ENCODE data around the gene KRTAP9-7. TPM values are rescaled to one million over a fixed set of nuclear protein-coding genes. Genes with fewer than 3 reads are reported as not detected.
A peak's percentile ranks its signal among the peaks of the same experiment; 100 is the strongest.
"Not testable (repeated sequence)": the region's sequence is repeated elsewhere in the genome, so short reads cannot be mapped to it uniquely, and the experiment has no call there.

The KRTAP9-7 gene
- total and polyA plus RNA-seq, 2 donors (not counting 1 experiment from before 2014, with no cell fraction given) = not detected

DNA sequence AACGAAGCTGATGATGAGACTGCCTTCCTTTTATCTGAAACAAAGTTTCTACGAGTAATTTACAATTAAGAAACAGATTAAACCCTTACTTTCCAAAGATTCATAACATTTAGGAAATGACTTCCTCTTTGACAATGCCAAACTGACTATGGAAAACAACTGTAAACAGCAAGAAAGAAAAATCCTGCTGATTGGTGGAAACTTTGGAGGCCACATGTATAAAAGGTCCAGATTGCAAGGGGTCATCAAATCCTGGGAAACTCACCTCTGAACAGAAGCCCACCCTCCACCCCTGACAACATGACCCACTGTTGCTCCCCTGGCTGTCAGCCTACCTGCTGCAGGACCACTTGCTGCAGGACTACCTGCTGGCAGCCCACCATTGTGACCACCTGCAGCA lies 10.4 kb upstream of the KRTAP9-7 start, which contains the start of gene KRTAP9-6:
Gene KRTAP9-6, plus strand, starts transcription at position 301 of the 400 bp plus-strand sequence. Its CDS starts 0 bp downstream, at position 301.
- Histone ChIP-seq H3K9me3 (ENCODE audit: control extremely low read depth in 1 of 3, control insufficient read depth in 2 of 3, insufficient read depth in 1 of 3, low read length in 2 of 3) (no peaks in the 10 kb centered on the region), H3K27me3 (replicated peaks in 1 of 4; ENCODE audit: control extremely low read depth in 1 of 4, control insufficient read depth in 3 of 4, insufficient read depth in 4 of 4, low read length in 3 of 4) (no peaks in the 10 kb centered on the region), H4K20me1 (ENCODE audit: control insufficient read depth, insufficient read depth, low read length, poor library complexity, severe bottlenecking) (no peaks in the 10 kb centered on the region), H3K36me3 (replicated peaks in 1 of 2; ENCODE audit: control extremely low read depth in 1 of 2, control insufficient read depth in 1 of 2, extremely low read depth in 1 of 2, insufficient read depth in 2 of 2, low read length in 1 of 2) (no peaks in the 10 kb centered on the region), H3K9ac (ENCODE audit: low read length) (no peak within 1 kb of the TSS), H3K4me2 (replicated peaks; ENCODE audit: low read depth, low read length, poor library complexity, severe bottlenecking) (no peak within 1 kb of the TSS), H3K4me3 (ENCODE audit: control extremely low read depth in 1 of 5, extremely low read depth in 1 of 5, insufficient read depth in 1 of 5, low read depth in 2 of 5, low read length in 4 of 5) (no peak within 1 kb of the TSS), H2AFZ (ENCODE audit: insufficient read depth, low read depth, low read length, poor library complexity, severe bottlenecking) (no peak within 1 kb of the TSS), H3K79me2 (ENCODE audit: control insufficient read depth, insufficient read depth, low read length) (no peaks in the 10 kb centered on the region), H3K4me1 (ENCODE audit: control insufficient read depth in 2 of 2, insufficient read depth in 2 of 2, low read length in 2 of 2) (no peaks in the 10 kb centered on the region), H3K27ac (ENCODE audit: low read length in 2 of 2) (no peak within 1 kb of the TSS)
- intact Hi-C loops (cut with micrococcal nuclease) = no loop called here
- DNase-seq (peak; percentile 1), ATAC-seq (ENCODE audit: low read depth) (no peak)
- Mint-ChIP-seq H3K27ac (no peak within 1 kb of the TSS), H3K27me3 (peaks cover 53% of the 10 kb centered on the region), H3K4me3 (no peak within 1 kb of the TSS), H3K4me1 (no peaks in the 10 kb centered on the region), H3K9me3 (ENCODE audit: insufficient read depth) (no peaks in the 10 kb centered on the region)
- TF ChIP-seq EZH2 (IDR thresholded peaks at IDR 0.05; ENCODE audit: borderline replicate concordance, insufficient read depth, low read depth, low read length, poor library complexity, severe bottlenecking) = no peak
- TF ChIP-seq, protein P1, sequence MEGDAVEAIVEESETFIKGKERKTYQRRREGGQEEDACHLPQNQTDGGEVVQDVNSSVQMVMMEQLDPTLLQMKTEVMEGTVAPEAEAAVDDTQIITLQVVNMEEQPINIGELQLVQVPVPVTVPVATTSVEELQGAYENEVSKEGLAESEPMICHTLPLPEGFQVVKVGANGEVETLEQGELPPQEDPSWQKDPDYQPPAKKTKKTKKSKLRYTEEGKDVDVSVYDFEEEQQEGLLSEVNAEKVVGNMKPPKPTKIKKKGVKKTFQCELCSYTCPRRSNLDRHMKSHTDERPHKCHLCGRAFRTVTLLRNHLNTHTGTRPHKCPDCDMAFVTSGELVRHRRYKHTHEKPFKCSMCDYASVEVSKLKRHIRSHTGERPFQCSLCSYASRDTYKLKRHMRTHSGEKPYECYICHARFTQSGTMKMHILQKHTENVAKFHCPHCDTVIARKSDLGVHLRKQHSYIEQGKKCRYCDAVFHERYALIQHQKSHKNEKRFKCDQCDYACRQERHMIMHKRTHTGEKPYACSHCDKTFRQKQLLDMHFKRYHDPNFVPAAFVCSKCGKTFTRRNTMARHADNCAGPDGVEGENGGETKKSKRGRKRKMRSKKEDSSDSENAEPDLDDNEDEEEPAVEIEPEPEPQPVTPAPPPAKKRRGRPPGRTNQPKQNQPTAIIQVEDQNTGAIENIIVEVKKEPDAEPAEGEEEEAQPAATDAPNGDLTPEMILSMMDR (IDR thresholded peaks at IDR 0.05) = no peak
- 50% methylated on average over 1 of the region's 2 CpGs for WGBS (ENCODE audit: insufficient coverage)
- ChIA-PET POLR2A (no interaction called here), CTCF (no interaction called here)

DNA sequence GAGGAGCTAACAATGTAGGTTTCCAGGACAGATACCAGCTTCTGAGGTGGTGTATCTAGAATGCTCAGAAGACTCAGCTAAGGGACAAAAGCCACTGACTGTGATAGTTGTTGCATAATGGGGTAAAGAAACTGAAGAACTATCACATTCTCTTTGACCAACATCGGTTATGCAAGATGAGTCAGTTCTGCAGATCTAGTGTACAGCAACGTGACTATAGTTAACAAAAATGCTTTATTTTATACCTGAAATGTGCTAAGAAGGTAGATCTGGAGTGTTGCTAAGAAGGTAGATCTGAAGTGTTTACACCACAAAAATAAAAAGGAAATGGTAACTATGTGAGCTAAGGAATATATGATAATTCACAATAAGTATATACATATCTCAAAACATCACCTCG lies 7.8 kb upstream of the KRTAP9-7 start:
- ChIA-PET POLR2A (no interaction called here), CTCF (no interaction called here)
- Histone ChIP-seq H3K36me3 (replicated peaks in 1 of 2; ENCODE audit: control extremely low read depth in 1 of 2, control insufficient read depth in 1 of 2, extremely low read depth in 1 of 2, insufficient read depth in 2 of 2, low read length in 1 of 2) (no peaks in the 10 kb centered on the region), H3K79me2 (ENCODE audit: control insufficient read depth, insufficient read depth, low read length) (no peaks in the 10 kb centered on the region), H3K9ac (ENCODE audit: low read length) (no peak overlapping the region), H3K27ac (ENCODE audit: low read length in 2 of 2) (no peak overlapping the region), H4K20me1 (ENCODE audit: control insufficient read depth, insufficient read depth, low read length, poor library complexity, severe bottlenecking) (no peaks in the 10 kb centered on the region), H3K9me3 (ENCODE audit: control extremely low read depth in 1 of 3, control insufficient read depth in 2 of 3, insufficient read depth in 1 of 3, low read length in 2 of 3) (no peaks in the 10 kb centered on the region), H2AFZ (ENCODE audit: insufficient read depth, low read depth, low read length, poor library complexity, severe bottlenecking) (no peak overlapping the region), H3K4me1 (ENCODE audit: control insufficient read depth in 2 of 2, insufficient read depth in 2 of 2, low read length in 2 of 2) (no peaks in the 10 kb centered on the region), H3K4me2 (replicated peaks; ENCODE audit: low read depth, low read length, poor library complexity, severe bottlenecking) (no peak overlapping the region), H3K27me3 (replicated peaks in 1 of 4; ENCODE audit: control extremely low read depth in 1 of 4, control insufficient read depth in 3 of 4, insufficient read depth in 4 of 4, low read length in 3 of 4) (no peaks in the 10 kb centered on the region), H3K4me3 (ENCODE audit: control extremely low read depth in 1 of 5, extremely low read depth in 1 of 5, insufficient read depth in 1 of 5, low read depth in 2 of 5, low read length in 4 of 5) (no peak overlapping the region)
- ATAC-seq (ENCODE audit: low read depth) (no peak), DNase-seq (no peak)
- Mint-ChIP-seq H3K4me3 (no peak overlapping the region), H3K27me3 (peaks cover 38% of the 10 kb centered on the region), H3K4me1 (no peaks in the 10 kb centered on the region), H3K27ac (no peak overlapping the region), H3K9me3 (ENCODE audit: insufficient read depth) (no peaks in the 10 kb centered on the region)
- no peak for TF ChIP-seq EZH2 (IDR thresholded peaks at IDR 0.05; ENCODE audit: borderline replicate concordance, insufficient read depth, low read depth, low read length, poor library complexity, severe bottlenecking)
- TF ChIP-seq, protein P1 (IDR thresholded peaks at IDR 0.05) = no peak
- intact Hi-C loops (cut with micrococcal nuclease) = no loop called here
- whole genome bisulfite sequencing (ENCODE audit: insufficient coverage) = no CpG with 5 or more reads among the region's 3 CpGs

DNA sequence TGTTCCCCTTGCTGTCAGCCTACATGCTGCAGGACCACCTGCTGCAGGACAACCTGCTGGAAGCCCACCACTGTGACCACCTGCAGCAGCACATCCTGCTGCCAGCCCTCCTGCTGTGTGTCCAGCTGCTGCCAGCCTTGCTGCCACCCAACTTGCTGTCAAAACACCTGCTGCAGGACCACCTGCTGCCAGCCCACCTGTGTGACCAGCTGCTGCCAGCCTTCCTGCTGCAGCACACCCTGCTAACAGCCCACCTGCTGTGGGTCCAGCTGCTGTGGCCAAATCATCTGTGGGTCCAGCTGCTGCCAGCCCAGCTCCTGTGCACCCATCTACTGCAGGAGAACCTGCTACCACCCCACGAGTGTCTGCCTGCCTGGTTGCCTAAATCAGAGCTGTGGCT lies 4.2 kb upstream of the KRTAP9-7 start:
- H3K36me3 ChIP-seq (replicated peaks in 1 of 2; ENCODE audit: control extremely low read depth in 1 of 2, control insufficient read depth in 1 of 2, extremely low read depth in 1 of 2, insufficient read depth in 2 of 2, low read length in 1 of 2); H3K9me3 ChIP-seq (ENCODE audit: control extremely low read depth in 1 of 3, control insufficient read depth in 2 of 3, insufficient read depth in 1 of 3, low read length in 2 of 3); H3K9ac ChIP-seq (ENCODE audit: low read length); POLR2A ChIA-PET; H3K4me3 Mint-ChIP-seq; H3K9me3 Mint-ChIP-seq (ENCODE audit: insufficient read depth); H3K4me2 ChIP-seq (replicated peaks; ENCODE audit: low read depth, low read length, poor library complexity, severe bottlenecking); H3K79me2 ChIP-seq (ENCODE audit: control insufficient read depth, insufficient read depth, low read length); H3K4me3 ChIP-seq (ENCODE audit: control extremely low read depth in 1 of 5, extremely low read depth in 1 of 5, insufficient read depth in 1 of 5, low read depth in 2 of 5, low read length in 4 of 5); H4K20me1 ChIP-seq (ENCODE audit: control insufficient read depth, insufficient read depth, low read length, poor library complexity, severe bottlenecking); CTCF ChIA-PET; ATAC-seq (ENCODE audit: low read depth); H3K4me1 ChIP-seq (ENCODE audit: control insufficient read depth in 2 of 2, insufficient read depth in 2 of 2, low read length in 2 of 2); H3K27ac ChIP-seq (ENCODE audit: low read length in 2 of 2); DNase-seq; intact Hi-C loops (cut with micrococcal nuclease); H3K27me3 ChIP-seq (replicated peaks in 1 of 4; ENCODE audit: control extremely low read depth in 1 of 4, control insufficient read depth in 3 of 4, insufficient read depth in 4 of 4, low read length in 3 of 4); H3K4me1 Mint-ChIP-seq; H3K27ac Mint-ChIP-seq; H2AFZ ChIP-seq (ENCODE audit: insufficient read depth, low read depth, low read length, poor library complexity, severe bottlenecking): not testable (repeated sequence)
- 80% methylated on average over 1 of the region's 1 CpG for WGBS (ENCODE audit: insufficient coverage)
- peaks cover 26% of the 10 kb centered on the region for H3K27me3 Mint-ChIP-seq
